ENCODE results near the gene GDF15. TPM values are rescaled to one million over a fixed set of nuclear protein-coding genes. Genes with fewer than 3 reads are reported as not detected.

Gene GDF15
- polyA plus RNA-seq, 1 donor (not counting 4 experiments of a cell fraction or from before 2014, with no cell fraction given), result 0.31 TPM

DNA sequence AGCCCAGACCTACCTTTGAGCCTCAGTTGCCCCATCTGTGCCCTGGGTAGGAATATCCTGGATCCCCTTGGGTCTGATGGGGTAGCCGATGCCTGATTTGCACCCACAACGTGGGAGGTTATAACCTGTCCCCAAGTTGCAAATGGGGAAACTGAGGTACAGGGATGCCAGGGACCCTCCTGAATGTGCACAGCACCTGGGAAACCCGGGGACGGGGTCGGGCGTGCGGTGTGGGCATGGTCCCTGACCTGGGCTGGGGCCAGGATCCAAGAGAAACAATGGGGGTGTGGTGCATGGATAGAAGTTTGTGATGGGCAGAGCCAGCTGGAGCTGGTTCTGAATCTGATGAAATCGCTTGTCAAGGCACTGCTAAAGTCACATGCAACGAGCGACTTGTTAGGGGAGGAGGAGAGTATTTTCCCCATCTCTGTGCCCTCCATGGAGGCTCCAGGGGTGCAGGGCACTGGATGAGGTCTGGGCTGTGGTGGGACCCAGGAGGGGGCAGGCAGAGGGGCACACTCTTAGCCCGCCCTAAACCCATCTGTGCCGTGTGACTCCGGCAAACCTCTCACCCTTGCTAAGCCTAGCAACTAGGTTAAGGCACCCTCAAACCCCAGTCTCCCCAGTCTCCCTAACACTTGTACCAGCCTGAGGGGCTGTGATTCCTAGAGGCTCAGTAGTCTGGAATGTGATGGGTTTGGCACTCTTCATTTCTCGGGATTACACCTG, 749 bp downstream of the GDF15 start:
- Histone ChIP-seq H3K9me1 (ENCODE audit: control insufficient read depth, extremely low read depth, insufficient read depth, low read length) (no peaks in the 10 kb centered on the region), H2AFZ (ENCODE audit: control insufficient read depth, low read length) (no peak overlapping the region), H3K4me1 (ENCODE audit: control insufficient read depth, extremely low read depth, insufficient read depth, low read length) (peaks cover 17% of the 10 kb centered on the region), H4K20me1 (ENCODE audit: control insufficient read depth, extremely low read depth, insufficient read depth, low read length) (no peaks in the 10 kb centered on the region), H3K9me3 (ENCODE audit: control insufficient read depth, low read depth, low read length) (no peaks in the 10 kb centered on the region), H3K27ac (ENCODE audit: control insufficient read depth, insufficient read depth, low read length) (no peak overlapping the region), H3K9ac (ENCODE audit: control insufficient read depth, extremely low read depth, insufficient read depth, low read length) (peak overlapping the region; percentile 57), H3K4me2 (ENCODE audit: control insufficient read depth, extremely low read depth, insufficient read depth, low read depth, low read length) (peak overlapping the region; percentile 43), H3K4me3 (ENCODE audit: control insufficient read depth in 2 of 3, extremely low read depth in 1 of 3, insufficient read depth in 2 of 3, low read depth in 1 of 3, low read length in 3 of 3) (peak overlapping the region in 2 of 3 experiments; percentile 20 to 54), H3K79me2 (ENCODE audit: control insufficient read depth, insufficient read depth, low read length) (no peaks in the 10 kb centered on the region), H3K36me3 (ENCODE audit: control insufficient read depth in 2 of 2, extremely low read depth in 1 of 2, insufficient read depth in 2 of 2, low read length in 2 of 2) (no peaks in the 10 kb centered on the region), H3K27me3 (ENCODE audit: control insufficient read depth, extremely low read depth, insufficient read depth, low read length) (peaks cover 16% of the 10 kb centered on the region)
- dilution Hi-C loops (cut with MboI; ENCODE audit: extremely low pct_ligation_motif_present, low sequenced_read_pairs), result no loop called here
- TF ChIP-seq EZH2 (IDR thresholded peaks at IDR 0.05; ENCODE audit: low read length), result no peak
- TF ChIP-seq, protein P1, sequence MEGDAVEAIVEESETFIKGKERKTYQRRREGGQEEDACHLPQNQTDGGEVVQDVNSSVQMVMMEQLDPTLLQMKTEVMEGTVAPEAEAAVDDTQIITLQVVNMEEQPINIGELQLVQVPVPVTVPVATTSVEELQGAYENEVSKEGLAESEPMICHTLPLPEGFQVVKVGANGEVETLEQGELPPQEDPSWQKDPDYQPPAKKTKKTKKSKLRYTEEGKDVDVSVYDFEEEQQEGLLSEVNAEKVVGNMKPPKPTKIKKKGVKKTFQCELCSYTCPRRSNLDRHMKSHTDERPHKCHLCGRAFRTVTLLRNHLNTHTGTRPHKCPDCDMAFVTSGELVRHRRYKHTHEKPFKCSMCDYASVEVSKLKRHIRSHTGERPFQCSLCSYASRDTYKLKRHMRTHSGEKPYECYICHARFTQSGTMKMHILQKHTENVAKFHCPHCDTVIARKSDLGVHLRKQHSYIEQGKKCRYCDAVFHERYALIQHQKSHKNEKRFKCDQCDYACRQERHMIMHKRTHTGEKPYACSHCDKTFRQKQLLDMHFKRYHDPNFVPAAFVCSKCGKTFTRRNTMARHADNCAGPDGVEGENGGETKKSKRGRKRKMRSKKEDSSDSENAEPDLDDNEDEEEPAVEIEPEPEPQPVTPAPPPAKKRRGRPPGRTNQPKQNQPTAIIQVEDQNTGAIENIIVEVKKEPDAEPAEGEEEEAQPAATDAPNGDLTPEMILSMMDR (optimal IDR thresholded peaks at IDR 0.05 in 1 of 3, IDR thresholded peaks at IDR 0.05 in 1 of 3, conservative IDR thresholded peaks at IDR 0.05 in 1 of 3; ENCODE audit: extremely low read depth in 1 of 3, insufficient read depth in 2 of 3, low read length in 3 of 3), result no peak
- DNase-seq (ENCODE audit: low read depth, low spot score) (no peak), FAIRE-seq (no peak)

DNA sequence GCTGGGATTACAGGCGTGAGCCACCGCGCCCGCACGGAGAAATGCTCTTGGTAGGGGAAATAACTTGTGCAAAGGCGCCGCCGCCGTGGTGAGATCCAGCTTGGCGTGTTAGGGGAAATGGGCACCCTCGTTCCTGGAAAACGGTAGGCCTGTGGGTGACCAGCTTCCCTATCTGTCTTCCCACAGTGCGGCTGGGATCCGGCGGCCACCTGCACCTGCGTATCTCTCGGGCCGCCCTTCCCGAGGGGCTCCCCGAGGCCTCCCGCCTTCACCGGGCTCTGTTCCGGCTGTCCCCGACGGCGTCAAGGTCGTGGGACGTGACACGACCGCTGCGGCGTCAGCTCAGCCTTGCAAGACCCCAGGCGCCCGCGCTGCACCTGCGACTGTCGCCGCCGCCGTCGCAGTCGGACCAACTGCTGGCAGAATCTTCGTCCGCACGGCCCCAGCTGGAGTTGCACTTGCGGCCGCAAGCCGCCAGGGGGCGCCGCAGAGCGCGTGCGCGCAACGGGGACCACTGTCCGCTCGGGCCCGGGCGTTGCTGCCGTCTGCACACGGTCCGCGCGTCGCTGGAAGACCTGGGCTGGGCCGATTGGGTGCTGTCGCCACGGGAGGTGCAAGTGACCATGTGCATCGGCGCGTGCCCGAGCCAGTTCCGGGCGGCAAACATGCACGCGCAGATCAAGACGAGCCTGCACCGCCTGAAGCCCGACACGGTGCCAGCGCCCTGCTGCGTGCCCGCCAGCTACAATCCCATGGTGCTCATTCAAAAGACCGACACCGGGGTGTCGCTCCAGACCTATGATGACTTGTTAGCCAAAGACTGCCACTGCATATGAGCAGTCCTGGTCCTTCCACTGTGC, 2.4 kb downstream of the GDF15 start:
- no peak for TF ChIP-seq EZH2 (IDR thresholded peaks at IDR 0.05; ENCODE audit: low read length)
- TF ChIP-seq, protein P1 (optimal IDR thresholded peaks at IDR 0.05 in 1 of 3, IDR thresholded peaks at IDR 0.05 in 1 of 3, conservative IDR thresholded peaks at IDR 0.05 in 1 of 3; ENCODE audit: extremely low read depth in 1 of 3, insufficient read depth in 2 of 3, low read length in 3 of 3), result peak; percentile 83 to 98 (median 95)
- Histone ChIP-seq H3K9me3 (ENCODE audit: control insufficient read depth, low read depth, low read length) (no peaks in the 10 kb centered on the region), H3K4me3 (ENCODE audit: control insufficient read depth in 2 of 3, extremely low read depth in 1 of 3, insufficient read depth in 2 of 3, low read depth in 1 of 3, low read length in 3 of 3) (peak overlapping the region; percentile 13 to 41 (median 26)), H3K79me2 (ENCODE audit: control insufficient read depth, insufficient read depth, low read length) (no peaks in the 10 kb centered on the region), H4K20me1 (ENCODE audit: control insufficient read depth, extremely low read depth, insufficient read depth, low read length) (no peaks in the 10 kb centered on the region), H3K4me2 (ENCODE audit: control insufficient read depth, extremely low read depth, insufficient read depth, low read depth, low read length) (peak overlapping the region; percentile 73), H3K27me3 (ENCODE audit: control insufficient read depth, extremely low read depth, insufficient read depth, low read length) (peaks cover 16% of the 10 kb centered on the region), H3K9me1 (ENCODE audit: control insufficient read depth, extremely low read depth, insufficient read depth, low read length) (no peaks in the 10 kb centered on the region), H3K4me1 (ENCODE audit: control insufficient read depth, extremely low read depth, insufficient read depth, low read length) (peaks cover 17% of the 10 kb centered on the region), H3K9ac (ENCODE audit: control insufficient read depth, extremely low read depth, insufficient read depth, low read length) (no peak overlapping the region), H2AFZ (ENCODE audit: control insufficient read depth, low read length) (peak overlapping the region; percentile 76), H3K27ac (ENCODE audit: control insufficient read depth, insufficient read depth, low read length) (no peak overlapping the region), H3K36me3 (ENCODE audit: control insufficient read depth in 2 of 2, extremely low read depth in 1 of 2, insufficient read depth in 2 of 2, low read length in 2 of 2) (no peaks in the 10 kb centered on the region)
- FAIRE-seq, result no peak
- DNase-seq (ENCODE audit: low read depth, low spot score), result no peak
- dilution Hi-C loops (cut with MboI; ENCODE audit: extremely low pct_ligation_motif_present, low sequenced_read_pairs), result no loop called here

Data from keratinocyte (primary cell).